Activated naive CD4-positive, alpha-beta T cell treated with anti-CD3 and anti-CD28 coated beads, Interleukin-2, amount 50 U/mL, for 16 hours (primary cell): ENCODE results near the gene ATG7.
"Not testable (repeated sequence)": the region's sequence is repeated elsewhere in the genome, so short reads cannot be mapped to it uniquely, and the experiment has no call there.

Experiments used
- DNase-seq: peaks from one replicate; pipeline ENCODE4 v3.0.0-alpha.2; 2020

Gene ATG7

GRCh38 chr3:11255537-11255936, 16.7 kb upstream of the ATG7 start:
- not testable (repeated sequence) for DNase-seq

- no peak for DNase-seq
Measured at GRCh38 chr3:11258958-11259357, 13.2 kb upstream of the ATG7 start.

- DNase-seq, result no peak
Measured at GRCh38 chr3:11260460-11260859, 11.7 kb upstream of the ATG7 start.

- no peak for DNase-seq
Measured at GRCh38 chr3:11269007-11269406, 3.2 kb upstream of the ATG7 start.

- no peak for DNase-seq
Measured at GRCh38 chr3:11272906-11273574, 843 bp downstream of the ATG7 start.

- no peak for DNase-seq
Measured at GRCh38 chr3:11273891-11274291, 1.7 kb downstream of the ATG7 start.

- DNase-seq, result no peak
Measured at GRCh38 chr3:11274566-11275142, 2.5 kb downstream of the ATG7 start.

GRCh38 chr3:11275926-11276325, 3.7 kb downstream of the ATG7 start:
- no peak for DNase-seq

- DNase-seq, result no peak
Measured at GRCh38 chr3:11276901-11277300, 4.7 kb downstream of the ATG7 start.

GRCh38 chr3:11282250-11283138, 10.3 kb downstream of the ATG7 start:
- no peak for DNase-seq

GRCh38 chr3:11283139-11283475, 10.9 kb downstream of the ATG7 start:
- no peak for DNase-seq

GRCh38 chr3:11284011-11284410, 11.8 kb downstream of the ATG7 start:
- no peak for DNase-seq

- DNase-seq, result no peak
Measured at GRCh38 chr3:11285471-11285870, 13.3 kb downstream of the ATG7 start.

GRCh38 chr3:11287404-11287803, 15.2 kb downstream of the ATG7 start:
- DNase-seq, result no peak

GRCh38 chr3:11288021-11288491, 15.9 kb downstream of the ATG7 start:
- DNase-seq, result no peak

- no peak for DNase-seq
Measured at GRCh38 chr3:11288786-11289637, 16.8 kb downstream of the ATG7 start.

- DNase-seq, result no peak
Measured at GRCh38 chr3:11289864-11290263, 17.7 kb downstream of the ATG7 start.

GRCh38 chr3:11290743-11291680, 18.8 kb downstream of the ATG7 start:
- DNase-seq, result no peak

GRCh38 chr3:11291808-11292207, 19.6 kb downstream of the ATG7 start:
- DNase-seq, result no peak

- no peak for DNase-seq
Measured at GRCh38 chr3:11297126-11297525, 24.9 kb downstream of the ATG7 start.

GRCh38 chr3:11300970-11301369, 28.8 kb downstream of the ATG7 start:
- no peak for DNase-seq

GRCh38 chr3:11302444-11302843, 30.2 kb downstream of the ATG7 start:
- no peak for DNase-seq
